Measurements from ENCODE around the gene TSPAN14.

DNA sequence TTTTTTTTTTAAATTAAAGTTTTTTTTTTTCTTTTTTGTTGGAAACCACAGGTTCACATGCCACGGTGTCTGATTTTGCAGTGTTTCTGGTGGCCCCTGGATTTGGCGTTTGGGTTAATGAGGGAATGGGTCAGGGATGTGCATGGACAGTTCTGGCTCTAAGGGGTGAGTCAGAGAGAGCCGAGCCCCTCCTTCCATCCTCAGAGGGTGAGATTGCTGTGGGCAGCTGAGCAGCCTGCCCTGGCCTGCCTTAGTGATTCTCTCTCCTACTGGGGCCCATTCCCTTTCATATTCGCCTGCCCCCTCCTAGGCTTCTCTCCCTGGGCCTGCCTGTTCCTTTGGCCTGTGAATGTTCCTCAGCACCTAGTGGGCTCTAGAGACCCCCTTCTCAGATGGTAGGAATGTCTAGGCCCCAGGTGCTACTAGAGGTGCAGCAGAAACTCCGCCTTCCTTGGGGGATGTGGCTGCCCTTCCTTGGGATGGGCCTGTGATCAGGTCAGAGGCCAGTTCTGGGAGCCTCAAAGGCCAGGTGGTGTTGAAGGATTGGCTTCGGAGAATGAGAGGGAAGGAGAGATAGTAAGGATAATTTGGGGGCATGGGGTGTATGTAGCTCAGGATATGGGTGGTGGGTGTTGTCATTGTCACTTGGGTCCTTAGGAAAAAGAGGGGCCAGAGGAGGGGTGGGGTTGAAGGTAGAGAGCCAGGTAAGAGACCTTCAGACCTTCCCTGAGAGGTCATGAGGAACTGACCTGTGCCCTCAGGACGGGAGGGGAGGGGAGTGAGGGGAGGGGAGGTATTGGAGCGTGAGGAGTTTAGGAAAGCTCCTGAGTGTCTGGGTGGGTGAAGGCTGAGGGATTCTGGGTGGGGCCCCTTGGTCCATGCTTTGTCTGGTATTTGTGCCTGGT lies 19.8 kb downstream of the TSPAN14 start:
- TF ChIP-seq, protein P1, sequence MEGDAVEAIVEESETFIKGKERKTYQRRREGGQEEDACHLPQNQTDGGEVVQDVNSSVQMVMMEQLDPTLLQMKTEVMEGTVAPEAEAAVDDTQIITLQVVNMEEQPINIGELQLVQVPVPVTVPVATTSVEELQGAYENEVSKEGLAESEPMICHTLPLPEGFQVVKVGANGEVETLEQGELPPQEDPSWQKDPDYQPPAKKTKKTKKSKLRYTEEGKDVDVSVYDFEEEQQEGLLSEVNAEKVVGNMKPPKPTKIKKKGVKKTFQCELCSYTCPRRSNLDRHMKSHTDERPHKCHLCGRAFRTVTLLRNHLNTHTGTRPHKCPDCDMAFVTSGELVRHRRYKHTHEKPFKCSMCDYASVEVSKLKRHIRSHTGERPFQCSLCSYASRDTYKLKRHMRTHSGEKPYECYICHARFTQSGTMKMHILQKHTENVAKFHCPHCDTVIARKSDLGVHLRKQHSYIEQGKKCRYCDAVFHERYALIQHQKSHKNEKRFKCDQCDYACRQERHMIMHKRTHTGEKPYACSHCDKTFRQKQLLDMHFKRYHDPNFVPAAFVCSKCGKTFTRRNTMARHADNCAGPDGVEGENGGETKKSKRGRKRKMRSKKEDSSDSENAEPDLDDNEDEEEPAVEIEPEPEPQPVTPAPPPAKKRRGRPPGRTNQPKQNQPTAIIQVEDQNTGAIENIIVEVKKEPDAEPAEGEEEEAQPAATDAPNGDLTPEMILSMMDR (conservative IDR thresholded peaks at IDR 0.05 in 1 of 2, IDR thresholded peaks at IDR 0.05 in 1 of 2; ENCODE audit: low read depth in 1 of 2, low read length in 2 of 2): no peak
- no peak for TF ChIP-seq EZH2 (IDR thresholded peaks at IDR 0.05; ENCODE audit: low read length, missing control alignments)
